Cardiac atrium fibroblast (primary cell): Measurements from ENCODE around the gene DEFB131A. TPM values are rescaled to one million over a fixed set of nuclear protein-coding genes. Genes with fewer than 3 reads are reported as not detected.

Experiments used
- total RNA-seq: library from RNA; depleted of rRNA; stranded (reverse); fragments of >200 nt; gene quantifications from 2 replicates; pipeline ENCODE4 v1.2.3, GENCODE V29; 2015

Gene DEFB131A, protein sequence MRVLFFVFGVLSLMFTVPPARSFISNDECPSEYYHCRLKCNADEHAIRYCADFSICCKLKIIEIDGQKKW
- not detected in 2 replicates for total RNA-seq

DNA sequence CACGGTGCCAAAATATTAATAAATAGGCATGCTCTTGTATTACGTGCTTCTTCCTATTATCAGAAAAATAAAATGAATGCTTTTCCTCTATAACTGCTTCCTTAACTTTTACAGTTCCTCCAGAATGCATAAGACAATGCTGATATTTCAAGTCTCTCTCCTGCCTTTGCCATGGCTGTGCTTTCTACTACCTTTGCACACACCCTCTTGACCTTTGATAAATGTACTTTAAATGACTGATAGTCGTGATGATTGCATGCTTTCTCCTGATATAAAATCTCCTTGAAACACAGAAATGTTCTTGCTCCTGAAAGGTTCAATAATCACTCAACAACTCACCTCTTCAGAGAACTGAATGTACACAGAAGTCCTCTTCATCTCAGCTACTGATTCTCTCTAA lies at the start of gene DEFB131A:
DEFB131A (plus strand) TSS at position 301 of the 400 bp plus-strand sequence. CDS start 120 bp downstream, outside the sequence.

Other genes with a start within 250 kb of the DEFB131A start
- not detected in 2 replicates for gene USP17L10, start 233.8 kb upstream of the DEFB131A start, total RNA-seq
- gene USP17L11, start 229.0 kb upstream of the DEFB131A start, total RNA-seq: not detected in 2 replicates
- not detected in 2 replicates for gene USP17L12, start 224.3 kb upstream of the DEFB131A start, total RNA-seq
- not detected in 2 replicates for gene USP17L13, start 219.5 kb upstream of the DEFB131A start, total RNA-seq
- not detected in 2 replicates for gene USP17L15, start 210.0 kb upstream of the DEFB131A start, total RNA-seq
- not detected in 2 replicates for gene USP17L17, start 200.5 kb upstream of the DEFB131A start, total RNA-seq
- gene USP17L18, start 195.8 kb upstream of the DEFB131A start, total RNA-seq: not detected in 2 replicates
- not detected in 2 replicates for gene USP17L19, start 191.0 kb upstream of the DEFB131A start, total RNA-seq
- not detected in 2 replicates for gene USP17L20, start 186.3 kb upstream of the DEFB131A start, total RNA-seq
- not detected in 2 replicates for gene USP17L21, start 181.5 kb upstream of the DEFB131A start, total RNA-seq
- not detected in 2 replicates for gene USP17L22, start 176.8 kb upstream of the DEFB131A start, total RNA-seq
- not detected in 2 replicates for gene USP17L24, start 119.2 kb upstream of the DEFB131A start, total RNA-seq
- not detected in 2 replicates for gene USP17L25, start 114.5 kb upstream of the DEFB131A start, total RNA-seq
- gene USP17L26, start 109.8 kb upstream of the DEFB131A start, total RNA-seq: not detected in 2 replicates
- not detected in 2 replicates for gene USP17L5, start 105.0 kb upstream of the DEFB131A start, total RNA-seq
- not detected in 2 replicates for gene USP17L27, start 100.3 kb upstream of the DEFB131A start, total RNA-seq
- gene USP17L28, start 95.5 kb upstream of the DEFB131A start, total RNA-seq: not detected in 2 replicates
- not detected in 2 replicates for gene USP17L29, start 90.8 kb upstream of the DEFB131A start, total RNA-seq
- gene USP17L30, start 81.3 kb upstream of the DEFB131A start, total RNA-seq: not detected in 2 replicates